ENCODE data around the gene BCL6. TPM values are rescaled to one million over a fixed set of nuclear protein-coding genes. Genes with fewer than 3 reads are reported as not detected.

BCL6 gene
- total RNA-seq, 1 experiment from 2014 or later: 10.2 TPM

- ChIA-PET POLR2A (interaction anchor here (1.0 to 4.6 kb wide), 5 partner anchors 10 to 1215 kb away, joined by 3 to 41 read pairs (median 13); partner anchors contain the start of gene LPP), CTCF (interaction anchor here (0.6 to 4.7 kb wide), 34 partner anchors 10 to 1494 kb away, joined by 3 to 132 read pairs (median 5); partner anchors contain the start of gene LPP)
- Mint-ChIP-seq H3K27me3 (ENCODE audit: low read depth) (peaks cover 32% of the 10 kb centered on the region), H3K36me3 (no peaks in the 10 kb centered on the region), H3K27ac (peak overlapping the region; percentile 92), H3K4me3 (peak overlapping the region; percentile 82), H3K4me1 (peaks cover 48% of the 10 kb centered on the region), H3K9me3 (no peaks in the 10 kb centered on the region)
- DNase-seq (ENCODE audit: low spot score) (peak; percentile 47), ATAC-seq (peak; percentile 4; the same call in 1 of the 2 replicates)
- no peak for TF ChIP-seq PRRX2 (CRISPR knock-in tag; IDR thresholded peaks at IDR 0.05)
- TF ChIP-seq ZNF281 (CRISPR knock-in tag; IDR thresholded peaks at IDR 0.05): 0 out of 2 replicates have a peak, but pooled peaks have one; percentile 23
These were observed 6.1 kb downstream of the BCL6 start for GRCh38 chr3:187739094-187739560.

- ATAC-seq (peak; percentile 59), DNase-seq (ENCODE audit: low spot score) (peak; percentile 86)
- ChIA-PET POLR2A (interaction anchor here (0.6 to 4.6 kb wide), 8 partner anchors 7 to 1216 kb away, joined by 3 to 41 read pairs (median 8); partner anchors contain the start of genes BCL6 and LPP), CTCF (interaction anchor here (0.5 to 4.7 kb wide), 37 partner anchors 10 to 1495 kb away, joined by 3 to 132 read pairs (median 4); partner anchors contain the start of gene LPP)
- H3K27me3 Mint-ChIP-seq (ENCODE audit: low read depth): peaks cover 32% of the 10 kb centered on the region
- peak overlapping the region; percentile 93 for H3K27ac Mint-ChIP-seq
- H3K9me3 Mint-ChIP-seq: no peaks in the 10 kb centered on the region
- peak overlapping the region; percentile 82 for H3K4me3 Mint-ChIP-seq
- H3K36me3 Mint-ChIP-seq: peaks cover 2% of the 10 kb centered on the region
- peaks cover 48% of the 10 kb centered on the region for H3K4me1 Mint-ChIP-seq
- TF ChIP-seq CDX4 (CRISPR knock-in tag; IDR thresholded peaks at IDR 0.05; ENCODE audit: borderline replicate concordance): no peak
- TF ChIP-seq PREB (CRISPR knock-in tag; IDR thresholded peaks at IDR 0.05; ENCODE audit: borderline replicate concordance): no peak
- no peak for TF ChIP-seq AFF4 (CRISPR knock-in tag; IDR thresholded peaks at IDR 0.05; ENCODE audit: borderline replicate concordance)
- TF ChIP-seq EMX1 (CRISPR knock-in tag; IDR thresholded peaks at IDR 0.05): no peak
- TF ChIP-seq CREM (CRISPR knock-in tag; IDR thresholded peaks at IDR 0.05): no peak
- no peak for TF ChIP-seq ZNF138 (CRISPR knock-in tag; conservative IDR thresholded peaks at IDR 0.05)
- TF ChIP-seq USF1 (CRISPR knock-in tag; IDR thresholded peaks at IDR 0.05): no peak
- no peak for TF ChIP-seq ZNF219 (CRISPR knock-in tag; IDR thresholded peaks at IDR 0.05; ENCODE audit: borderline replicate concordance)
- no peak for TF ChIP-seq NR1H2 (CRISPR knock-in tag; IDR thresholded peaks at IDR 0.05)
- TF ChIP-seq HMGXB4 (CRISPR knock-in tag; IDR thresholded peaks at IDR 0.05): peak; percentile 81; the same call in 1 of the 2 replicates
- TF ChIP-seq ZNF671 (CRISPR knock-in tag; IDR thresholded peaks at IDR 0.05): no peak
- no peak for TF ChIP-seq MLX (CRISPR knock-in tag; IDR thresholded peaks at IDR 0.05)
- no peak for TF ChIP-seq JUN (CRISPR knock-in tag; IDR thresholded peaks at IDR 0.05)
- no peak for TF ChIP-seq JAZF1 (CRISPR knock-in tag; IDR thresholded peaks at IDR 0.05)
- no peak for TF ChIP-seq STAT6 (CRISPR knock-in tag; conservative IDR thresholded peaks at IDR 0.05; ENCODE audit: low read depth)
These were observed 6.8 kb downstream of the BCL6 start for GRCh38 chr3:187738331-187739093.

All from WTC11 (cell line).